ENCODE measurements around the gene KRT23.
A peak's percentile ranks its signal among the peaks of the same experiment; 100 is the strongest.

KRT23 gene

GRCh38 chr17:40909755-40910154 is 27.7 kb downstream of the KRT23 start:
- DNase-seq = no peak
- no peak for TF ChIP-seq POLR2A (IDR thresholded peaks at IDR 0.05; ENCODE audit: low read length)
- TF ChIP-seq GATA1 (IDR thresholded peaks at IDR 0.05; ENCODE audit: low read depth, low read length) = no peak

- TF ChIP-seq POLR2A (IDR thresholded peaks at IDR 0.05; ENCODE audit: low read length) = no peak
- no peak for TF ChIP-seq GATA1 (IDR thresholded peaks at IDR 0.05; ENCODE audit: low read depth, low read length)
- peak; percentile 56 to 78 for DNase-seq
Measured at GRCh38 chr17:40909351-40909750, 28.1 kb downstream of the KRT23 start.

DNA sequence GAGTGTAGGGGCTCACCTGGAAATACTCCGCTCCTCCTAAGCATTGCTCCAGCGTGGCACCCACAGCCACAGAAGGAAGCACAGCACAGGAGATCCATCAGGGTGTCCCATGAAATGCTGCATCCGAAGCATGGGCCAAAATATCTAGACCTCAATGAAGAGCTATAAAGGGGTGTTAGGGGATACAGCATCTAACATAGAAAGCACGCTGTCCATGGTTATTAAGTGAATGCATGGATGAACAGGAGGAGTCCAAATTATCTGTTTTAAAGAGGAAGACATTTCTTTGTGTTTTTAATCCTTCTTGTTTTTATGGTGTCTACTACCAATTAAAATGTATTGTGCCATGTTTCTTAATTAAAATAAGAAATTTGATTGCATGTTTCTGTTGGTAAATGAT is 30.8 kb downstream of the KRT23 start:
- TF ChIP-seq GATA1 (IDR thresholded peaks at IDR 0.05; ENCODE audit: low read depth, low read length) = no peak
- no peak for TF ChIP-seq POLR2A (IDR thresholded peaks at IDR 0.05; ENCODE audit: low read length)
- DNase-seq = no peak

DNA sequence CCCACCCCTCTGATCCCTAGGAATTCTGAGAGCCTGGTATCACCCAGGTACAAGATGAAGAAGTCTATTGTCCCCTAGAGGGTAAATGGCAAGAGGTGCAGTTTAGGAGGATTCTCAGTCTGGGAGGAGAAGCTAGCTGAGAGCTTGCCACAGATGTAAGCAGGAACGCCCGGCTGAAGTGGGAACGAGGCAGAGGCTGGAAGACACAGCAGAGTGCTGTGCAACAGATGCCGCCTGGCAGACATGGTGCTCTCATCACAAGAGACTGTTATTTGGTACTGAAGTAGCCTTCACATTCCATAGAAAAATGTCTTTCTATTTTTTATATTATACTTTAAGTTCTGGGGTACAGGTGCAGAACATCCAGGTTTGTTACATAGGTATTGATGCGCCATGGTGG is 32.1 kb downstream of the KRT23 start:
- TF ChIP-seq GATA1 (IDR thresholded peaks at IDR 0.05; ENCODE audit: low read depth, low read length) (no peak), POLR2A (IDR thresholded peaks at IDR 0.05; ENCODE audit: low read length) (no peak)
- no peak for DNase-seq

DNA sequence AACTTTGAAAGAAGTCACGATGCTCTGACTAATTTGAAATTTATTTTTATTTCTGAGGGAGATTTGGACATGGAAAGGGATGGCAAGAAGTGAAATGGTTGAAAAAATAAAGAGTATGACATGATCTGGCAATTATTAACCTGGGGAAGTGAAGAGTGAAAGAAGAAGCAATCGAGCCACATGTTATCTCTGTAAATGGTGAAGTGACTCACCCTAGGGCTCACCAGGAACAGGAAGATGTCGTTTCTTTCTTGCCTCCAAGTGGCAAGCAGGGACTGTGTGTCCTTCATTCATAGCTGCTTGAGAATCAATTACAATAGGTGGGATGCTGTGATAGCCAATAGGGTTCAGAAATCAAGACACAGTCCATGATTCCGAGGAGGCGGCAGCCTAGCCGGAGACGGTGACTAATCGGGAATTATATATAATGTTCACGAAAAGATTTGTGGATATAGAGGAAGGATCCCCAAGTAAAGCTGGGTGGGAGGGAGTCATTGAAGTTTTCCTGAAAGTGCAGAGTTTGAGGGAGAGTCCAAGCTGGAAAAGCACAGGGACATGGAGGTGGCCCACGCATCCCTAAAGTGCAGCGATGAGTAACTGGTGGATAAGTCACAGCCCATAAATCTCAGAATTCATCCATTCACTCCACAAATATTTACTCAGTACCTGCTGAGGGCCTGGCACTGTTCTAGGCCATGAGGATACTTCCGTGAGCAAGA is 34.2 kb downstream of the KRT23 start:
- TF ChIP-seq POLR2A (IDR thresholded peaks at IDR 0.05; ENCODE audit: low read length) (no peak), GATA1 (IDR thresholded peaks at IDR 0.05; ENCODE audit: low read depth, low read length) (no peak)
- no peak for DNase-seq

DNA sequence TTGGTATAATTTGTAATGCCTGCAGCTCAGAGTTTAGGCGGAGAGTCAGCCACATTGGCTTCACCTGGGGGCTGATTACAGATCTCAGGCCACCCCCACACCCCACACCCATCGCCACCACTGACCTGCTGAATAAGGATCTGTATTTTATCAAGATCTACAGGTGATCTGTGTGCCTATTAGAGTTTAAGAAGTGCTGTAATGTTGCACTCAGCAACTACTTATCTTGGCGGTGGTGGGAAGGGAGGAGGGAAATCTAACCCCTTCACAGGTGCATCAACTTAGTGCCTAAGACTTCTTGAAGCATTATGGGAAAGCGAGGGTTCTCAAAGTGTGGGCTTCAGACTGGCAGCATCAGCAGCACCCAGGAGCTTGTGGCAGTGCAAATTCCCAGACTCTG is 34.9 kb downstream of the KRT23 start:
- no peak for DNase-seq
- TF ChIP-seq POLR2A (IDR thresholded peaks at IDR 0.05; ENCODE audit: low read length) (no peak), GATA1 (IDR thresholded peaks at IDR 0.05; ENCODE audit: low read depth, low read length) (no peak)

GRCh38 chr17:40901981-40902474 is 35.4 kb downstream of the KRT23 start:
- DNase-seq = no peak
- TF ChIP-seq POLR2A (IDR thresholded peaks at IDR 0.05; ENCODE audit: low read length) (no peak), GATA1 (IDR thresholded peaks at IDR 0.05; ENCODE audit: low read depth, low read length) (no peak)

GRCh38 chr17:40900809-40901356 is 36.6 kb downstream of the KRT23 start:
- TF ChIP-seq GATA1 (IDR thresholded peaks at IDR 0.05; ENCODE audit: low read depth, low read length) (no peak), POLR2A (IDR thresholded peaks at IDR 0.05; ENCODE audit: low read length) (no peak)

GRCh38 chr17:40896916-40897455 is 40.5 kb downstream of the KRT23 start:
- TF ChIP-seq GATA1 (IDR thresholded peaks at IDR 0.05; ENCODE audit: low read depth, low read length) (no peak), POLR2A (IDR thresholded peaks at IDR 0.05; ENCODE audit: low read length) (no peak)
- DNase-seq = no peak

More at GRCh38 chr17:40900809-40901356, 36.6 kb downstream of the KRT23 start:
- DNase-seq = no peak

DNA sequence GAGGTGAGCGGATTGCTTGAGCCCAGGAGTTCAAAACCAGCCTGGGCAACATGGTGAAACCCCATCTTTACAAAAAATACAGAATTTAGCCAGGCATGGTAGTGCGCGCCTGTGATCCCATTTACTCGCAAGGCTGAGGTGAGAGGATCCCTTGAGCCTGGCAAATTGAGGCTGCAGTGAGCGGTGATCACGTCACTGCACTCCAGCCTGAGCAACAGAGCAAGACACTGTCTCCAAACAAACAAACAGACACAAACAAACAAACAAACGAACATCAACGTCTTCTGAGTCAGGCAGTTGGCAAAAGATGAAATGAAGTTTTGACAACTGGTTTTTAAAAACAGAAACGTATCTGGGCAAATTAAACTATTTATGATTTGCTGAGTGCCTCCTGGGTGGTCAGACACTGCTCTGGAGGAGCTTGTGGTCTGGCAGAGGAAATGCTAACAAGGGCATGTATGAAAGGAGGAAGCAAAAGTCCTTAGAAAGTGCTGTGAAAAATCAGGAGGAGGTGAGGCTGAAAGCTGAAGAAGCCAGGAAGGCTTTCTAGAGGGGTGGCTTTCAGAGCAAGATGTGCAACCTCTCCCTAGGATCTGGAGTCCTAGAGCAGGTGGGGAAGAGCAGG is 42.2 kb downstream of the KRT23 start:
- TF ChIP-seq POLR2A (IDR thresholded peaks at IDR 0.05; ENCODE audit: low read length) (no peak), GATA1 (IDR thresholded peaks at IDR 0.05; ENCODE audit: low read depth, low read length) (no peak)

GRCh38 chr17:40888196-40888720 is 49.2 kb downstream of the KRT23 start:
- DNase-seq = no peak
- TF ChIP-seq POLR2A (IDR thresholded peaks at IDR 0.05; ENCODE audit: low read length) (no peak), GATA1 (IDR thresholded peaks at IDR 0.05; ENCODE audit: low read depth, low read length) (no peak)

More for the DNA sequence above, 42.2 kb downstream of the KRT23 start:
- no peak for DNase-seq

DNA sequence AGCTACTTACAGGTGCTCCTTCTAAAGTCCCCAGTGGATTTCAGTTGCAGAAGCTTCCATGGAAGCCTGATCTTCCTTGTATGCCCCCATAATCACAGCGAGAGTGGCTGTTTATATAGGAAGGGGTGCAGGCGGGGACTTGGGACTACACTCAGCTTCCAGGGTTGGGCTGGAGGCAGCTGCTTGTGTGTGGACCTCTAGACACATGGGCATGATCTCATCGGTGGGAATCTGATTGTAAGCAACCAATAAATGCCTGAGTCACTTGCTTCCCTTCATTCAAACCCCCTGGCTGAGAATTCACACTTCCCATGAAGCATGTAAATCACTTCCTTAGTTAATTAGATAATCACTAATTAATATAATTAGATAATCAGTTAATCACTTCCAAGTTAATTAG is 51.4 kb downstream of the KRT23 start:
- DNase-seq = no peak
- TF ChIP-seq GATA1 (IDR thresholded peaks at IDR 0.05; ENCODE audit: low read depth, low read length) (no peak), POLR2A (IDR thresholded peaks at IDR 0.05; ENCODE audit: low read length) (no peak)

- no peak for DNase-seq
- no peak for TF ChIP-seq GATA1 (IDR thresholded peaks at IDR 0.05; ENCODE audit: low read depth, low read length)
- TF ChIP-seq POLR2A (IDR thresholded peaks at IDR 0.05; ENCODE audit: low read length) = no peak
Measured at GRCh38 chr17:40884708-40885512, 52.5 kb downstream of the KRT23 start, which contains the start of gene KRT20. Gene KRT20, minus strand, starts transcription at chr17:40885242. Its CDS starts 57 bp downstream, at chr17:40885185.
